Fibroblast of peridontal ligament (primary cell): Measurements from ENCODE around the gene ACTRT2.

ENCODE experiments used
- DNase-seq: peaks from one replicate; pipeline ENCODE4 v3.0.0-alpha.2; 2010; ENCODE audit errors: extremely low read depth

The ACTRT2 gene

GRCh38 chr1:3052501-3052900, 31.2 kb downstream of the ACTRT2 start:
- DNase-seq: no peak

GRCh38 chr1:3053366-3053980, 32.2 kb downstream of the ACTRT2 start:
- DNase-seq: no peak

- DNase-seq: no peak
Observed at GRCh38 chr1:3053986-3054385, 32.7 kb downstream of the ACTRT2 start.

GRCh38 chr1:3054474-3054873, 33.2 kb downstream of the ACTRT2 start:
- no peak for DNase-seq

GRCh38 chr1:3055051-3055450, 33.8 kb downstream of the ACTRT2 start:
- DNase-seq: no peak

- DNase-seq: no peak
Observed at GRCh38 chr1:3056641-3057040, 35.4 kb downstream of the ACTRT2 start.

GRCh38 chr1:3058263-3059030, 37.2 kb downstream of the ACTRT2 start:
- DNase-seq: no peak

- DNase-seq: no peak
Observed at GRCh38 chr1:3060127-3060526, 38.9 kb downstream of the ACTRT2 start.

GRCh38 chr1:3060601-3061551, 39.6 kb downstream of the ACTRT2 start:
- no peak for DNase-seq

- DNase-seq: no peak
Observed at GRCh38 chr1:3061566-3061965, 40.3 kb downstream of the ACTRT2 start.

GRCh38 chr1:3061981-3062615, 40.8 kb downstream of the ACTRT2 start:
- DNase-seq: no peak

GRCh38 chr1:3062616-3063378, 41.5 kb downstream of the ACTRT2 start:
- DNase-seq: no peak

GRCh38 chr1:3063379-3064295, 42.4 kb downstream of the ACTRT2 start:
- no peak for DNase-seq

- no peak for DNase-seq
Observed at GRCh38 chr1:3064296-3064850, 43.1 kb downstream of the ACTRT2 start.

- no peak for DNase-seq
Observed at GRCh38 chr1:3064901-3065300, 43.6 kb downstream of the ACTRT2 start.

- DNase-seq: no peak
Observed at GRCh38 chr1:3065396-3065795, 44.1 kb downstream of the ACTRT2 start.

- no peak for DNase-seq
Observed at GRCh38 chr1:3065797-3066196, 44.5 kb downstream of the ACTRT2 start.

GRCh38 chr1:3066250-3066711, 45.0 kb downstream of the ACTRT2 start:
- DNase-seq: no peak

- DNase-seq: no peak
Observed at GRCh38 chr1:3066826-3067225, 45.6 kb downstream of the ACTRT2 start.

- DNase-seq: no peak
Observed at GRCh38 chr1:3067301-3067670, 46.0 kb downstream of the ACTRT2 start.
